Activated naive CD4-positive, alpha-beta T cell treated with Interleukin-2 at 50 U/mL for 16 hours (primary cell): Measurements from ENCODE around the gene RETREG1.
A peak's percentile ranks its signal among the peaks of the same experiment; 100 is the strongest.

Experiments used
- DNase-seq: peaks from one replicate; pipeline ENCODE4 v3.0.0-alpha.2; 2020

RETREG1 gene

GRCh38 chr5:16580382-16580781 is 36.4 kb downstream of the RETREG1 start:
- DNase-seq = no peak

- DNase-seq = no peak
Observed at GRCh38 chr5:16579142-16579847, 37.5 kb downstream of the RETREG1 start.

GRCh38 chr5:16578474-16578883 is 38.3 kb downstream of the RETREG1 start:
- no peak for DNase-seq

DNA sequence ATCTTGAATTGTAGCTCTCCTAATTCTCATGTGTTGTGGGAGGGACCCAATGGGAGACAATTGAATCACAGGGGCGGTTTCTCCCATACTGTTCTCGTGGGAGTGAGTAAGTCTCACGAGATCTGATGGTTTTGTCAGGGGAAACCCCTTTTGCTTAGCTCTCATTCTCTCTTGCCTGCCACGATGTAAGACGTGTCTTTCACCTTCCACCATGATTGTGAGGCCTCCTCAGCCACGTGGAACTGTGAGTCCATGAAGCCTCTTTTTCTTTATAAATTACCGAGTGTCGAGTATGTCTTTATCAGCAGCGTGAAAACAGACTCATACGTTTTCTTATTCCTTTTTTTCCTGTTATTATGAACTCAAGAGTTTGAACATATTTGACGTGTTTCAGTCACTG is 39.1 kb downstream of the RETREG1 start:
- DNase-seq = no peak

- no peak for DNase-seq
Observed at GRCh38 chr5:16574789-16575721, 41.7 kb downstream of the RETREG1 start.

DNA sequence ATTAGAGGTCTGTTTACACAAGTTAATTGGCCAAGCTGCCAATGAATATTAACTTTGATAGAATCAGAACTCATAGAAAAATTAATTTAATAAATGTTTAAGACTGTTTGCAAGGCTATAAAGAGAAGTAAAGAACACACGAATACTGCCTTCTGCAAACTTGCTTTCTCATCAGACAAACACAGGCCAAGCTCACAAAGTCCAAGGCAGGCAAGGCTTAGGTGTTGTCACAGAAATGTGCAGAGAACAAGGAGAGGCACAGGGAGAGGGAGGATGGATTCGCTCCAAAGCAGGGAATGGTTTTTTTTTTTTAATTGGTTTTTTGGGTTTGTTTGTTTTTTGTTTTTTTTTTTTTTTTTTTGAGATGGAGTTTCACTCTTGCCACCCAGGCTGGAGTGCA is 43.4 kb downstream of the RETREG1 start:
- DNase-seq = no peak

DNA sequence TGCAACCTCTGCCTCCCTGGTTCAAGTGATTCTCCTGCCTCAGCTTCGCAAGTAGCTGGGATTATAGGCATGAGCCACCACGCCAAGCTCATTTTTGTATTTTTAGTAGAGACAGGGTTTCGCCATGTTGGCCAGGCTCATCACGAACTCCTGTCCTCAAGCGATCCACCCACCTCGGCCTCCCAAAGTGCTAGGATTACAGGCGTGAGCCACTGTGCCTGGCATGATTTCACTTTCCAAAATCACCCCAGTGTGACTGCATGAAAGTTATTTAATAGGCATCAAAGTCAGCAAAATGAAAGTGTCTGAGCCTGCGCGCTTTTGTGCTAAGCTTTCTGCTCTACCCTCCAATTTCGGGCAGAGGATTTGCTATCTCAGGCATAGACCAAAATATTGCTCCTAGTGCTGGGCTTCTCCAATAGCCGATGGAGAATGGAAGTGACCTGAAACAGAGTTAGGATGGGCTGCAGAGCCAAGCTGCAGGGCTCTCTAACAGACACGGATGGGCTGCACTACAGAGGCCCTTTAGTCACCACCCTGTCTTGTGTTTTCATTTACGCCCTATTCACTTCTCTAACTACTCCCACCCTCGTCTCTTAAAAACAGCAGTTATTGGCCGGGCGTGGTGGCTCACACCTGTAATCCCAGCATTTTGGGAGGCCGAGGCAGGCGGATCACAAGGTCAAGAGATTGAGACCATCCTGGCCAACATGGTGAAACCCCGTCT is 44.3 kb downstream of the RETREG1 start:
- DNase-seq = no peak

DNA sequence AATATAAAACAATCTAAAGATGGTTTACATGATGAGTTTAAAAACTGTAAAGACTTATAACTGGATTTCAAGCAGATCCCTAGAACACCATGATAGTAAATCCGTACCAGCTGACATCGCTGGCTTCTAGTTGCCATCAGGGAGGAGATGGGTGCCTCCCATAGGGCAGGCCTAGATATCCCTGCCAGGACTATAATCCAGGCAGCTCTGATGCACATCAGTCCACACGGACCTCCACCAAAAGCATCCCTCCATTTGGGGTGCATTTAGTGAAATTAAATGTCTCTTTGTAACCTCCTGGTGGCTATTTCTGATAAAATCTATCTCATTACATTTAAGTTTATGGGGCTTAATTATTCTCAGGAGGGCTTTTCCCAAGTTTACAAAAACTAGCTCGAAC is 45.8 kb downstream of the RETREG1 start:
- no peak for DNase-seq

- no peak for DNase-seq
Observed at GRCh38 chr5:16570121-16570815, 46.5 kb downstream of the RETREG1 start.

GRCh38 chr5:16568875-16569580 is 47.8 kb downstream of the RETREG1 start:
- no peak for DNase-seq

DNA sequence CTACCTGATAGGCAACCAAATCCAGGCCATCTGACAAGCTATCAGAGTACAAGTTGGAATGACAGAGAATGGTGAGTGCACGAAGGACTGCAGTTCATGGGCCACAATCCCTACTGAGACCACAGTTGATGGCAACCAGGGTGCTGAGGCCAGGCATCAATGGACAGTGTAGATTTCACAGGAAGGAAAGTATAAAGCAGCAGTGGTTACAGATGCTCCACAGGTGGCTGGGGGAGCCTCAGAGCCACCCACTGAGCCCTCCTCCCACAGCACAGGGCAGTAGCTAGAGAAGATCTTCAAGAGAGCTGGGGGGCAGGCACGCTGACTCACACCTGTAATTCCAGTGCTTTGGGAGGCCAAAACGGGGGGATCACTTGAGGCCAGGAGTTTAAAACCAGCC is 49.4 kb downstream of the RETREG1 start:
- no peak for DNase-seq

GRCh38 chr5:16565118-16565517 is 51.7 kb downstream of the RETREG1 start:
- DNase-seq = no peak

- no peak for DNase-seq
Observed at GRCh38 chr5:16564248-16564867, 52.4 kb downstream of the RETREG1 start.

DNA sequence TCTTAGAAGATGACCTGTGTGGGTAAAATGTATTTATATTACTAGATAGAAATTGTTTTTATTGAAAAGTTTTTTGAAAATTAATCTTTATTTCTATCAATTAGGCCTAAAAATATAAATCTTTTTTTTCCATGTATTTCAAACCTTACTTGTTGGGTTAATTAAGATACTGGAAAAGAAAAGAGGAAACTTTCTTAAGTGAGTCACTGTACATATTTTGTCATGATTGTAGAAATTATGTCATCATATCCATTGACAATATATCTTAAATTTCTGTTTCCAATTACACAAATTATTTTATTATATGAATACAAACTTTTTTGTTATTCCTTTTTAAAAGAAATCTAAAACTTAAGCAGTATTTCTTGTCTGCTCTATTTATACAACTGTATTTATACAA is 53.1 kb downstream of the RETREG1 start:
- no peak for DNase-seq

DNA sequence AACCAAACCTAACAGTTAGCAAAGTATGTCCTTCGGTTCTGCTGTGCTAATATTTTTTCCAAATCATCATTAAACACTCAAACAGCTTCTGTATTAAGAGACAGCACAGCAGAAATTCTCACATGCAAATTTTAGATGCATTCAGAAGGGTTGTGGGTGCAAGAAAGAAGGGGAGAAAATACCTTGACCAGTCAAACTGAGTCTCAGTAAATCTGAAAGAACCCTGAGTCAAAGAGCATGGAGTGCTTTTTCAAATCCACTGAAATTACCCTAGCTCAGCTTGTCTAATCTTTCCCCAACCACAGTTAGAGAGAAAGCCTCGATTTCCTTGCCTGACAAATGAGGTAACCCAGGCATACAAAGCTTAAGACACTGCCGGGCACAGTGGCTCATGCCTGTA is 55.1 kb downstream of the RETREG1 start:
- no peak for DNase-seq

- no peak for DNase-seq
Observed at GRCh38 chr5:16559702-16560101, 57.1 kb downstream of the RETREG1 start.

- no peak for DNase-seq
Observed at GRCh38 chr5:16558984-16559629, 57.7 kb downstream of the RETREG1 start.

DNA sequence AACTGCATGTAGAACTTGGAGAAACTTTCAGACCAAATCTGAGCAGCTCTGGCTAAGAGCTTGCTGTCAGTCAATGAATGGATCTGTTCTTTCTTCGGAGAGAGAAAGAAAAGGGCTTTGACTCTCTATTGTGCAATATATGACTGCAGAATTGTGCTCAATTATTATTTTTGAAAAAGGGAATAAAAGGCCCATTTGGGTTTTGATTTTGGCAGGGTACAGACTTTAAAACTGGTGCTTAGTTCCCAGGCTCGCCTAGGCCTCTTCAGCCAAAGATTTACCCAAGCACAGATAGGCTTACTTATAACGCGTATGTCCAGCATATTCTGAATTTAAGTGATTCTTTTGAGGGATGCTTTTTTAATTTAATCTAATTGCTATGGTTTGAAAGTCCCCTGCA is 59.3 kb downstream of the RETREG1 start:
- DNase-seq = no peak

GRCh38 chr5:16554110-16554509 is 62.7 kb downstream of the RETREG1 start:
- no peak for DNase-seq

GRCh38 chr5:16552666-16553343 is 64.0 kb downstream of the RETREG1 start:
- peak; percentile 47 for DNase-seq

DNA sequence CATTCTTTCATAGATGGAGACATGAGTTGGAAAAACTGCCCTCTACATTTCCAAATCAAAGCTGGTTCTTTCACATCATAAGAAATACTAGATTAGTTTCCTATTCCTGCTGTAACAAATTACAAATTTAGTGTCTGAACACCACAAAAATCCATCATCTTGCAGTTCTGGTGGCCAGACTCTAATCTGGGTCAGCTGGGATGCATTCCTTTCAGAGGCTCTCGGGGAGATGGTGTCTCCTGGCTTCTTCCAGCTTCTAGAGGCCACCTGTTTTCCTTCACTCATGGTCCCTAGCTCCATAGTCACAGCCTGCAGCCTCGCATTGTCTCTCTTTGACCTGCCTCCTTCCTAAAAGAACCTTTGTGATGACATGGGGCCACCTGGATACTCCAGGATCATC is 65.2 kb downstream of the RETREG1 start:
- no peak for DNase-seq
